Trophoblast cell (in vitro differentiated cells and primary cell): ENCODE data around the gene TWIST2.

Experiments used
- DNase-seq, 2 donors: peaks; one replicate each; pipeline ENCODE4 v3.0.0-alpha.2; 2016
- H2AFZ ChIP-seq: 2 replicates; pipeline ENCODE4 v1.6.1; 2013; ENCODE audit warnings: low read length, moderate library complexity, mild to moderate bottlenecking; ENCODE audit not compliant: insufficient read depth, poor library complexity
- H2AK5ac ChIP-seq: 2 replicates; pipeline ENCODE4 v1.6.1; 2013; ENCODE audit warnings: mild to moderate bottlenecking, low read length
- H2BK120ac ChIP-seq: 2 replicates; pipeline ENCODE4 v1.6.1; 2013; ENCODE audit warnings: low read length, mild to moderate bottlenecking, moderate library complexity; ENCODE audit not compliant: insufficient read depth, poor library complexity
- H2BK12ac ChIP-seq: 2 replicates; pipeline ENCODE4 v1.6.1; 2013; ENCODE audit warnings: mild to moderate bottlenecking, low read length, moderate library complexity
- H2BK5ac ChIP-seq: 2 replicates; pipeline ENCODE4 v1.6.1; 2013; ENCODE audit warnings: low read length, low read depth, moderate library complexity, mild to moderate bottlenecking; ENCODE audit not compliant: poor library complexity
- H3K14ac ChIP-seq: 2 replicates; pipeline ENCODE4 v1.6.1; 2013; ENCODE audit warnings: mild to moderate bottlenecking, low read length
- H3K18ac ChIP-seq: 2 replicates; pipeline ENCODE4 v1.6.1; 2013; ENCODE audit warnings: mild to moderate bottlenecking, low read length
- H3K23ac ChIP-seq: 2 replicates; pipeline ENCODE4 v1.6.1; 2013; ENCODE audit warnings: low read length
- H3K27ac ChIP-seq: 2 replicates; pipeline ENCODE4 v1.5.1; 2013; ENCODE audit warnings: low read depth, mild to moderate bottlenecking, inconsistent platforms, low read length, moderate library complexity
- H3K27me3 ChIP-seq: 2 replicates; pipeline ENCODE4 v1.6.1; 2013; ENCODE audit warnings: inconsistent platforms, mild to moderate bottlenecking, low read length, moderate library complexity; ENCODE audit not compliant: insufficient read depth
- H3K36me3 ChIP-seq, 2 experiments: 1 replicate in 1 of 2; 2 replicates in 1 of 2; pipeline ENCODE4 v1.6.1; 2013; ENCODE audit warnings: low read length in 2 of 2, mild to moderate bottlenecking in 2 of 2, moderate library complexity in 1 of 2; ENCODE audit not compliant: insufficient read depth in 2 of 2, control insufficient read depth in 1 of 2
- H3K4ac ChIP-seq: 2 replicates; pipeline ENCODE4 v1.6.1; 2013; ENCODE audit warnings: low read depth, mild to moderate bottlenecking, low read length, moderate library complexity
- H3K4me1 ChIP-seq, 2 experiments: 1 replicate in 1 of 2; 2 replicates in 1 of 2; pipeline ENCODE4 v1.6.1; 2013; ENCODE audit warnings: low read length in 2 of 2, mild to moderate bottlenecking in 2 of 2, moderate library complexity in 1 of 2; ENCODE audit not compliant: insufficient read depth in 2 of 2, control insufficient read depth in 1 of 2
- H3K4me2 ChIP-seq: 2 replicates; pipeline ENCODE4 v1.6.1; 2013; ENCODE audit warnings: inconsistent platforms, mild to moderate bottlenecking, low read length, moderate library complexity
- H3K4me3 ChIP-seq: 2 replicates; pipeline ENCODE4 v1.5.1; 2013; ENCODE audit warnings: mild to moderate bottlenecking, low read depth, low read length, inconsistent platforms
- H3K79me1 ChIP-seq: one replicate; pipeline ENCODE4 v1.6.1; 2013; ENCODE audit warnings: low read length
- H3K79me2 ChIP-seq: 2 replicates; pipeline ENCODE4 v1.6.1; 2013; ENCODE audit warnings: low read length, mild to moderate bottlenecking; ENCODE audit not compliant: control insufficient read depth, insufficient read depth, poor library complexity
- H3K9ac ChIP-seq: 2 replicates; pipeline ENCODE4 v1.6.1; 2013; ENCODE audit warnings: mild to moderate bottlenecking, low read length
- H3K9me3 ChIP-seq: 2 replicates; pipeline ENCODE4 v1.6.1; 2013; ENCODE audit warnings: low read depth, mild to moderate bottlenecking, control low read depth, inconsistent platforms, low read length; ENCODE audit not compliant: insufficient read depth
- H4K12ac ChIP-seq: 2 replicates; pipeline ENCODE4 v1.6.1; 2013; ENCODE audit warnings: low read depth, mild to moderate bottlenecking, low read length, moderate library complexity
- H4K8ac ChIP-seq: 2 replicates; pipeline ENCODE4 v1.6.1; 2013; ENCODE audit warnings: low read depth, mild to moderate bottlenecking, low read length, moderate library complexity
- H4K91ac ChIP-seq: one replicate; pipeline ENCODE4 v1.6.1; 2013; ENCODE audit warnings: low read depth, mild to moderate bottlenecking, low read length, moderate library complexity
- WGBS: extraction: QIAGEN DNeasy Blood & Tissue Kit; methylation state at CpG from one replicate; pipeline ENCODE4 v1.1.7; 2013; ENCODE audit warnings: missing lambda C conversion rate; ENCODE audit not compliant: insufficient read length, insufficient coverage; ENCODE audit errors: extremely low coverage; 5-methylcytosine and 5-hydroxymethylcytosine counted together

TWIST2 gene

GRCh38 chr2:238855299-238855698 lies 7.4 kb downstream of the TWIST2 start:
- no peak overlapping the region for H3K23ac ChIP-seq
- no peak overlapping the region for H3K4me3 ChIP-seq
- H3K36me3 ChIP-seq = no peaks in the 10 kb centered on the region
- H3K27ac ChIP-seq = no peak overlapping the region
- H3K4ac ChIP-seq = no peak overlapping the region
- H2BK12ac ChIP-seq = no peak overlapping the region
- H3K4me1 ChIP-seq = no peaks in the 10 kb centered on the region
- H3K9ac ChIP-seq = no peak overlapping the region
- no peak overlapping the region for H4K12ac ChIP-seq
- H3K4me2 ChIP-seq = no peak overlapping the region
- H3K18ac ChIP-seq = no peak overlapping the region
- no peak overlapping the region for H2AFZ ChIP-seq
- no peaks in the 10 kb centered on the region for H3K79me1 ChIP-seq
- no peak overlapping the region for H2BK5ac ChIP-seq
- no peak overlapping the region for H2AK5ac ChIP-seq
- H3K27me3 ChIP-seq = no peaks in the 10 kb centered on the region
- no peaks in the 10 kb centered on the region for H3K9me3 ChIP-seq
- H3K79me2 ChIP-seq = no peaks in the 10 kb centered on the region
- no peak overlapping the region for H4K8ac ChIP-seq
- no peak overlapping the region for H2BK120ac ChIP-seq
- H3K14ac ChIP-seq = no peak overlapping the region
- no peak overlapping the region for H4K91ac ChIP-seq
- DNase-seq = no peak
- no CpG with 5 or more reads among the region's 9 CpGs for WGBS

- no peaks in the 10 kb centered on the region for H3K9me3 ChIP-seq
- no peak overlapping the region for H3K23ac ChIP-seq
- H4K8ac ChIP-seq = no peak overlapping the region
- no CpG with 5 or more reads among the region's 12 CpGs for WGBS
- no peak overlapping the region for H3K27ac ChIP-seq
- no peak overlapping the region for H4K91ac ChIP-seq
- no peak overlapping the region for H2AFZ ChIP-seq
- no peak overlapping the region for H3K9ac ChIP-seq
- H3K79me1 ChIP-seq = no peaks in the 10 kb centered on the region
- H2BK120ac ChIP-seq = no peak overlapping the region
- no peaks in the 10 kb centered on the region for H3K27me3 ChIP-seq
- no peaks in the 10 kb centered on the region for H3K36me3 ChIP-seq
- no peak overlapping the region for H3K4me3 ChIP-seq
- H3K14ac ChIP-seq = no peak overlapping the region
- H4K12ac ChIP-seq = no peak overlapping the region
- H2BK12ac ChIP-seq = no peak overlapping the region
- DNase-seq = no peak
- no peaks in the 10 kb centered on the region for H3K79me2 ChIP-seq
- H2AK5ac ChIP-seq = no peak overlapping the region
- H3K18ac ChIP-seq = no peak overlapping the region
- H3K4ac ChIP-seq = no peak overlapping the region
- H2BK5ac ChIP-seq = no peak overlapping the region
- H3K4me2 ChIP-seq = no peak overlapping the region
- no peaks in the 10 kb centered on the region for H3K4me1 ChIP-seq
Observed at GRCh38 chr2:238855891-238856580, 8.2 kb downstream of the TWIST2 start.

- Histone ChIP-seq H3K23ac (no peak overlapping the region), H3K4ac (no peak overlapping the region), H4K12ac (no peak overlapping the region), H2BK12ac (no peak overlapping the region), H3K79me2 (no peaks in the 10 kb centered on the region), H2AFZ (no peak overlapping the region), H2BK5ac (no peak overlapping the region), H4K8ac (no peak overlapping the region), H3K4me3 (no peak overlapping the region), H4K91ac (no peak overlapping the region), H3K79me1 (no peaks in the 10 kb centered on the region), H3K9me3 (no peaks in the 10 kb centered on the region), H3K4me2 (no peak overlapping the region), H3K27me3 (no peaks in the 10 kb centered on the region), H3K36me3 (no peaks in the 10 kb centered on the region), H3K27ac (no peak overlapping the region), H2AK5ac (no peak overlapping the region), H3K14ac (no peak overlapping the region), H3K4me1 (no peaks in the 10 kb centered on the region), H3K18ac (no peak overlapping the region), H3K9ac (no peak overlapping the region), H2BK120ac (no peak overlapping the region)
- DNase-seq = no peak
- no CpG with 5 or more reads among the region's 16 CpGs for WGBS
Observed at GRCh38 chr2:238856713-238857567, 9.1 kb downstream of the TWIST2 start.

- Histone ChIP-seq H2AK5ac (no peak overlapping the region), H3K4me1 (no peaks in the 10 kb centered on the region), H2AFZ (no peak overlapping the region), H2BK5ac (no peak overlapping the region), H3K4ac (no peak overlapping the region), H3K79me2 (no peaks in the 10 kb centered on the region), H3K27me3 (no peaks in the 10 kb centered on the region), H3K14ac (no peak overlapping the region), H4K8ac (no peak overlapping the region), H3K18ac (no peak overlapping the region), H3K36me3 (no peaks in the 10 kb centered on the region), H3K79me1 (no peaks in the 10 kb centered on the region), H3K23ac (no peak overlapping the region), H3K4me2 (no peak overlapping the region), H2BK12ac (no peak overlapping the region), H4K91ac (no peak overlapping the region), H3K9me3 (no peaks in the 10 kb centered on the region), H3K4me3 (no peak overlapping the region), H4K12ac (no peak overlapping the region), H3K9ac (no peak overlapping the region), H3K27ac (no peak overlapping the region), H2BK120ac (no peak overlapping the region)
- no CpG with 5 or more reads among the region's 4 CpGs for WGBS
- DNase-seq = no peak
Observed at GRCh38 chr2:238857959-238858358, 10.1 kb downstream of the TWIST2 start.
